ENCODE results near the gene AGR2.

AGR2 gene

DNA sequence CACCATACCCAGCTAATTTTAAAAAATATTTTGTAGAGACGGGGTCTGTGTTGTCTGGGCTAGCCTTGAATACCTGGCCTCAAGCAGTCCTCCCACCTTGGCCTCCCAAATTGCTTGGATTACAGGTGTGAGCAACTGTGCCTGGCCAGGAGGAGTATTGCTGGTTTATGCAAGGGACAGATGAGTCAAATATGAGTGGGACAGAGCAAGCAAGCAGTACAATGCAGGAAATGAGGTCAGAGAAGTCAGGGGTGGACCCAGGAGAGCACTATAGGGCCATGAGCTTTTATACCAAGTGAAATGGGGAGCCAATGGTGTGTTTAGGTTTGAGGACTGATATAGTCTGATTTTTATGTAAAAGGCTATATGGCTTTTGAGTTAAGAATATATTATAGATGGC lies 45.0 kb downstream of the AGR2 start:
- Histone ChIP-seq H2BK15ac (ENCODE audit: low read length) (no peak overlapping the region), H3K27ac (replicated peaks; ENCODE audit: low read length) (no peak overlapping the region), H4K91ac (ENCODE audit: low read depth, low read length, poor library complexity) (no peak overlapping the region), H3K27me3 (ENCODE audit: control insufficient read depth in 3 of 3, insufficient read depth in 3 of 3, low read depth in 1 of 3, low read length in 3 of 3) (peaks cover 0 to 3% (median 0%) of the 10 kb centered on the region in 3 experiments), H3K79me1 (ENCODE audit: low read depth, low read length) (peaks cover 2% of the 10 kb centered on the region), H3K9ac (ENCODE audit: low read depth, low read length, poor library complexity) (no peak overlapping the region), H4K8ac (ENCODE audit: low read depth, low read length) (no peak overlapping the region), H2BK120ac (ENCODE audit: low read depth, low read length) (no peak overlapping the region), H2AK5ac (ENCODE audit: low read depth, low read length) (no peak overlapping the region), H3K4me3 (ENCODE audit: low read length in 2 of 2) (no peak overlapping the region), H2AFZ (ENCODE audit: low read length) (no peak overlapping the region), H3K4me2 (ENCODE audit: insufficient read depth, low read length, poor library complexity, severe bottlenecking) (no peak overlapping the region), H3K4ac (ENCODE audit: low read length) (no peak overlapping the region), H3K4me1 (ENCODE audit: control insufficient read depth in 2 of 2, insufficient read depth in 1 of 2, low read depth in 1 of 2, low read length in 2 of 2) (peaks cover 4 to 6% of the 10 kb centered on the region in 2 donors), H3K36me3 (replicated peaks in 1 of 2; ENCODE audit: control insufficient read depth in 2 of 2, insufficient read depth in 2 of 2, low read length in 2 of 2) (no peaks in the 10 kb centered on the region), H3K18ac (ENCODE audit: low read length) (no peak overlapping the region), H3K14ac (ENCODE audit: low read length) (no peak overlapping the region), H2BK12ac (ENCODE audit: low read length) (no peak overlapping the region), H2BK5ac (ENCODE audit: low read length) (no peak overlapping the region), H3K23ac (ENCODE audit: low read depth, low read length, poor library complexity) (no peak overlapping the region), H3K9me3 (replicated peaks in 1 of 2; ENCODE audit: control insufficient read depth in 2 of 2, insufficient read depth in 1 of 2, low read depth in 1 of 2, low read length in 2 of 2) (peaks cover 3 to 4% of the 10 kb centered on the region in 2 donors)
- WGBS, 2 donors (ENCODE audit: extremely low coverage in 2 of 2, insufficient read length in 2 of 2, insufficient replicate concordance in 1 of 2): no CpG with 5 or more reads among the region's 1 CpG
- DNase-seq (ENCODE audit: low spot score): no peak

GRCh38 chr7:16758631-16759611 lies 45.9 kb downstream of the AGR2 start:
- H3K4me2 ChIP-seq (ENCODE audit: insufficient read depth, low read length, poor library complexity, severe bottlenecking): no peak overlapping the region
- no peak overlapping the region for H3K23ac ChIP-seq (ENCODE audit: low read depth, low read length, poor library complexity)
- no peak overlapping the region for H3K4ac ChIP-seq (ENCODE audit: low read length)
- no peaks in the 10 kb centered on the region for H3K36me3 ChIP-seq (replicated peaks in 1 of 2; ENCODE audit: control insufficient read depth in 2 of 2, insufficient read depth in 2 of 2, low read length in 2 of 2)
- no peak overlapping the region for H3K14ac ChIP-seq (ENCODE audit: low read length)
- H2AFZ ChIP-seq (ENCODE audit: low read length): no peak overlapping the region
- no peak overlapping the region for H2BK120ac ChIP-seq (ENCODE audit: low read depth, low read length)
- DNase-seq (ENCODE audit: low spot score): no peak
- peaks cover 0 to 3% (median 0%) of the 10 kb centered on the region in 3 experiments for H3K27me3 ChIP-seq (ENCODE audit: control insufficient read depth in 3 of 3, insufficient read depth in 3 of 3, low read depth in 1 of 3, low read length in 3 of 3)
- WGBS, 2 donors (ENCODE audit: extremely low coverage in 2 of 2, insufficient read length in 2 of 2, insufficient replicate concordance in 1 of 2): 100% methylated on average over 2 to 3 of the region's 10 CpGs
- no peak overlapping the region for H3K4me3 ChIP-seq (ENCODE audit: low read length in 2 of 2)
- no peak overlapping the region for H3K9ac ChIP-seq (ENCODE audit: low read depth, low read length, poor library complexity)
- H3K18ac ChIP-seq (ENCODE audit: low read length): no peak overlapping the region
- peaks cover 2% of the 10 kb centered on the region for H3K79me1 ChIP-seq (ENCODE audit: low read depth, low read length)
- H4K8ac ChIP-seq (ENCODE audit: low read depth, low read length): no peak overlapping the region
- no peak overlapping the region for H2BK12ac ChIP-seq (ENCODE audit: low read length)
- no peak overlapping the region for H4K91ac ChIP-seq (ENCODE audit: low read depth, low read length, poor library complexity)
- no peak overlapping the region for H2BK15ac ChIP-seq (ENCODE audit: low read length)
- no peak overlapping the region for H2BK5ac ChIP-seq (ENCODE audit: low read length)
- no peak overlapping the region for H2AK5ac ChIP-seq (ENCODE audit: low read depth, low read length)
- peaks cover 3 to 4% of the 10 kb centered on the region in 2 donors for H3K9me3 ChIP-seq (replicated peaks in 1 of 2; ENCODE audit: control insufficient read depth in 2 of 2, insufficient read depth in 1 of 2, low read depth in 1 of 2, low read length in 2 of 2)
- H3K4me1 ChIP-seq (ENCODE audit: control insufficient read depth in 2 of 2, insufficient read depth in 1 of 2, low read depth in 1 of 2, low read length in 2 of 2): peaks cover 6% of the 10 kb centered on the region in 2 donors
- no peak overlapping the region for H3K27ac ChIP-seq (replicated peaks; ENCODE audit: low read length)

DNA sequence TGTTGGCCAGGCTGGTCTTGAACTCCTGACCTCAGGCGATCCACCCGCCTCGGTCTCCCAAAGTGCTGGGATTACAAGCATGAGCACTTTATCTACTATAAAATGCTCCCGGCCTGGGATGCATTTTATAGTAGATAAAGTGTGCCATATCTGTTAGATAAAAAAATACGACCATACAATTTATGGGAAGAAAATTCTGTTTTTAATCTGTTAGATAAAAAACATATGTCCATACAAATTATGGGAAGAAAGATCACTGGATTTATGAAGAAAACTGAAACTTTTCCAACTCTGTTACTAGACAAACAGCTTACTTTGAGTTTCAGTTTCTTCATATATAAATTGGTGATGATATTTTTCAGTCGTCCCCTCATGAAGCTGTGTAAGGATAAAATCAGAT lies 46.8 kb downstream of the AGR2 start:
- DNase-seq (ENCODE audit: low spot score): no peak
- Histone ChIP-seq H3K4ac (ENCODE audit: low read length) (no peak overlapping the region), H3K9me3 (replicated peaks in 1 of 2; ENCODE audit: control insufficient read depth in 2 of 2, insufficient read depth in 1 of 2, low read depth in 1 of 2, low read length in 2 of 2) (peaks cover 0 to 3% of the 10 kb centered on the region in 2 donors), H3K36me3 (replicated peaks in 1 of 2; ENCODE audit: control insufficient read depth in 2 of 2, insufficient read depth in 2 of 2, low read length in 2 of 2) (no peaks in the 10 kb centered on the region), H3K79me1 (ENCODE audit: low read depth, low read length) (no peaks in the 10 kb centered on the region), H3K4me2 (ENCODE audit: insufficient read depth, low read length, poor library complexity, severe bottlenecking) (no peak overlapping the region), H3K4me1 (ENCODE audit: control insufficient read depth in 2 of 2, insufficient read depth in 1 of 2, low read depth in 1 of 2, low read length in 2 of 2) (peaks cover 6% of the 10 kb centered on the region in 2 donors), H2AK5ac (ENCODE audit: low read depth, low read length) (no peak overlapping the region), H4K8ac (ENCODE audit: low read depth, low read length) (no peak overlapping the region), H3K18ac (ENCODE audit: low read length) (no peak overlapping the region), H3K4me3 (ENCODE audit: low read length in 2 of 2) (no peak overlapping the region), H2AFZ (ENCODE audit: low read length) (no peak overlapping the region), H2BK12ac (ENCODE audit: low read length) (no peak overlapping the region), H2BK15ac (ENCODE audit: low read length) (no peak overlapping the region), H3K9ac (ENCODE audit: low read depth, low read length, poor library complexity) (no peak overlapping the region), H2BK120ac (ENCODE audit: low read depth, low read length) (no peak overlapping the region), H3K14ac (ENCODE audit: low read length) (no peak overlapping the region), H4K91ac (ENCODE audit: low read depth, low read length, poor library complexity) (no peak overlapping the region), H2BK5ac (ENCODE audit: low read length) (no peak overlapping the region), H3K27me3 (ENCODE audit: control insufficient read depth in 3 of 3, insufficient read depth in 3 of 3, low read depth in 1 of 3, low read length in 3 of 3) (peaks cover 0 to 3% (median 0%) of the 10 kb centered on the region in 3 experiments), H3K23ac (ENCODE audit: low read depth, low read length, poor library complexity) (no peak overlapping the region), H3K27ac (replicated peaks; ENCODE audit: low read length) (no peak overlapping the region)
- WGBS, 2 donors (ENCODE audit: extremely low coverage in 2 of 2, insufficient read length in 2 of 2, insufficient replicate concordance in 1 of 2): no CpG with 5 or more reads among the region's 6 CpGs

DNA sequence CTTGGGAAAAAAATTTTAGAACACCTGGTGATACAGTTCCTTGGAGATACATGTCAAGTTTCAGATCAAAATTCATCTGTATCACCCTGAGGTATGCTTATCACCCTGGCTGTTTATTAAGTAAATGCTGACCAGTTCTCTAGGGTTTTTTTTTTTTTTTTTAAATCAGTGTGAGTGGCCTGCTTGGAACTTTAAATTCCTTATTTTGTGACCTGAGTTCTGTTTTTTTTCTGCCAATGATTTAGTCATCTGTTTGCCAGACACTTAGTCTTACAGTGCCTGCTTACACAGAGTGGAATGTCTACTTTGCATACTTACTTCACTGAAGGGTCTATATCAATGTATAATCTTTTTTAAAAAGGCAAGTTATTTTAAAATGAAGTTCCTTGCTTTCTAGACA lies 49.4 kb downstream of the AGR2 start:
- H2AK5ac ChIP-seq (ENCODE audit: low read depth, low read length): no peak overlapping the region
- no peaks in the 10 kb centered on the region for H3K79me1 ChIP-seq (ENCODE audit: low read depth, low read length)
- no peak overlapping the region for H3K27ac ChIP-seq (replicated peaks; ENCODE audit: low read length)
- H4K8ac ChIP-seq (ENCODE audit: low read depth, low read length): no peak overlapping the region
- DNase-seq (ENCODE audit: low spot score): no peak
- no peak overlapping the region for H3K4me2 ChIP-seq (ENCODE audit: insufficient read depth, low read length, poor library complexity, severe bottlenecking)
- peaks cover 0 to 3% (median 0%) of the 10 kb centered on the region in 3 experiments for H3K27me3 ChIP-seq (ENCODE audit: control insufficient read depth in 3 of 3, insufficient read depth in 3 of 3, low read depth in 1 of 3, low read length in 3 of 3)
- H3K4me1 ChIP-seq (ENCODE audit: control insufficient read depth in 2 of 2, insufficient read depth in 1 of 2, low read depth in 1 of 2, low read length in 2 of 2): peaks cover 6% of the 10 kb centered on the region in 2 donors
- H2AFZ ChIP-seq (ENCODE audit: low read length): no peak overlapping the region
- peaks cover 0 to 3% of the 10 kb centered on the region in 2 donors for H3K9me3 ChIP-seq (replicated peaks in 1 of 2; ENCODE audit: control insufficient read depth in 2 of 2, insufficient read depth in 1 of 2, low read depth in 1 of 2, low read length in 2 of 2)
- peak overlapping the region in 1 of 2 donors; percentile 97 for H3K4me3 ChIP-seq (ENCODE audit: low read length in 2 of 2)
- no peak overlapping the region for H3K14ac ChIP-seq (ENCODE audit: low read length)
- H3K4ac ChIP-seq (ENCODE audit: low read length): no peak overlapping the region
- no peak overlapping the region for H2BK12ac ChIP-seq (ENCODE audit: low read length)
- H3K23ac ChIP-seq (ENCODE audit: low read depth, low read length, poor library complexity): no peak overlapping the region
- H2BK120ac ChIP-seq (ENCODE audit: low read depth, low read length): no peak overlapping the region
- no peak overlapping the region for H3K9ac ChIP-seq (ENCODE audit: low read depth, low read length, poor library complexity)
- no peaks in the 10 kb centered on the region for H3K36me3 ChIP-seq (replicated peaks in 1 of 2; ENCODE audit: control insufficient read depth in 2 of 2, insufficient read depth in 2 of 2, low read length in 2 of 2)
- H4K91ac ChIP-seq (ENCODE audit: low read depth, low read length, poor library complexity): no peak overlapping the region
- no peak overlapping the region for H2BK5ac ChIP-seq (ENCODE audit: low read length)
- no peak overlapping the region for H2BK15ac ChIP-seq (ENCODE audit: low read length)
- H3K18ac ChIP-seq (ENCODE audit: low read length): no peak overlapping the region

Measured in neuronal stem cell (in vitro differentiated cells).